RWPE2 (cell line): ENCODE results near the gene F7.

Experiments used
- ATAC-seq: fragments of 200-7000 bp; cut with Tn5 transposase; 3 replicates; pipeline ENCODE4 v1.9.1; 2021; ENCODE audit warnings: low read depth
- DNase-seq: peaks from one replicate; pipeline ENCODE4 v3.0.0-alpha.2; 2020; ENCODE audit warnings: low spot score
- H3K27ac ChIP-seq: fragments of 450-650 bp; 2 replicates; pipeline ENCODE4 v1.5.1; 2017; ENCODE audit warnings: mild to moderate bottlenecking; ENCODE audit not compliant: poor library complexity, severe bottlenecking
- H3K27me3 ChIP-seq: fragments of 250-450 bp; sonication (Bioruptor Pico); 2 replicates; pipeline ENCODE4 v1.5.1; 2021; ENCODE audit warnings: mild to moderate bottlenecking, moderate library complexity; ENCODE audit not compliant: insufficient read depth, poor library complexity, severe bottlenecking
- H3K36me3 ChIP-seq: fragments of 250-450 bp; sonication (Bioruptor Pico); 2 replicates; pipeline ENCODE4 v1.5.1; 2020; ENCODE audit warnings: low read depth, mild to moderate bottlenecking, moderate library complexity
- H3K4me1 ChIP-seq: fragments of 250-450 bp; sonication (Bioruptor Pico); 2 replicates; pipeline ENCODE4 v1.5.1; 2021; ENCODE audit warnings: mild to moderate bottlenecking, moderate library complexity; ENCODE audit not compliant: insufficient read depth, poor library complexity, severe bottlenecking
- H3K4me3 ChIP-seq: fragments of 250-450 bp; sonication (Bioruptor Pico); 2 replicates; pipeline ENCODE4 v1.5.1; 2021; ENCODE audit warnings: mild to moderate bottlenecking, moderate library complexity; ENCODE audit not compliant: severe bottlenecking
- H3K9me3 ChIP-seq: fragments of 250-450 bp; sonication (Bioruptor Pico); 2 replicates; pipeline ENCODE4 v1.5.1; 2021; ENCODE audit warnings: mild to moderate bottlenecking, moderate library complexity; ENCODE audit not compliant: severe bottlenecking
- TF ChIP-seq, protein P1 (sequence below): fragments of 450-650 bp; IDR thresholded peaks from one replicate; pipeline ENCODE4 v1.5.1; 2017; ENCODE audit warnings: mild to moderate bottlenecking, moderate library complexity; ENCODE audit not compliant: poor library complexity, severe bottlenecking

The F7 gene

DNA sequence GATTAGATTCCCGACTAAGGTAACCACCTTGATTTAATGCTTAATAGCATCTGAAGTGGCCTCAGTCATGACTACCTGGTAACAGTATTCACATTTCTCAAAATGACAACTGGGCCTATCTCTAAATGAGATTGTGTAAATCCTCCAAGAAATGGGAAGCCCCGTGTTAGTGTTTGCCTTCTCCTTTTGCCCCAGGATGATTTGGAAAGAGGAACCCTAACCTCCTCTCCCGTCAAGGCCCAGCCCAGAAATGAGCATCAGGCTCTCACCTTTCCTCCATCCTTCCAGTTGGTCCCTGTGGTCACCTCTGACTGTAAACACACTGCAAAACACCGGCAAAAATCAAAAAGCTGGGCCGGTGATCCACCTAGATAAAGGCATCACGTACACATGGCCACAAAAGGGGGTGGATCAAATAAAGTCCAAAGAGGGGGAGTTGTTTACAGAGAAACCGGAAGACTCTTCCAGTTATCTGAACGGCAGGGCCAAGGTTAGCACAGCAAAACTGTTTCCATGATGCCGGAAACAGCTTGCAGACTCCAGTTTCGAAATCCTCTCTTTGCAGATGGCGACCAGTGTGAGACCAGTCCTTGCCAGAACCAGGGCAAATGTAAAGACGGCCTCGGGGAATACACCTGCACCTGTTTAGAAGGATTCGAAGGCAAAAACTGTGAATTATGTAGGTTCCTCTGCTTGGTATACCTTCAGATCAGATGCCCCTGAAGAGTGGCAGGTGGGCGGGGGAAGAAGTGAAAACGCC lies 33.4 kb downstream of the F7 start:
- no peak overlapping the region for H3K27ac ChIP-seq
- no peak for ATAC-seq
- H3K4me3 ChIP-seq, result no peak overlapping the region
- no peaks in the 10 kb centered on the region for H3K36me3 ChIP-seq
- H3K4me1 ChIP-seq, result no peaks in the 10 kb centered on the region
- H3K9me3 ChIP-seq, result no peaks in the 10 kb centered on the region
- TF ChIP-seq, protein P1, sequence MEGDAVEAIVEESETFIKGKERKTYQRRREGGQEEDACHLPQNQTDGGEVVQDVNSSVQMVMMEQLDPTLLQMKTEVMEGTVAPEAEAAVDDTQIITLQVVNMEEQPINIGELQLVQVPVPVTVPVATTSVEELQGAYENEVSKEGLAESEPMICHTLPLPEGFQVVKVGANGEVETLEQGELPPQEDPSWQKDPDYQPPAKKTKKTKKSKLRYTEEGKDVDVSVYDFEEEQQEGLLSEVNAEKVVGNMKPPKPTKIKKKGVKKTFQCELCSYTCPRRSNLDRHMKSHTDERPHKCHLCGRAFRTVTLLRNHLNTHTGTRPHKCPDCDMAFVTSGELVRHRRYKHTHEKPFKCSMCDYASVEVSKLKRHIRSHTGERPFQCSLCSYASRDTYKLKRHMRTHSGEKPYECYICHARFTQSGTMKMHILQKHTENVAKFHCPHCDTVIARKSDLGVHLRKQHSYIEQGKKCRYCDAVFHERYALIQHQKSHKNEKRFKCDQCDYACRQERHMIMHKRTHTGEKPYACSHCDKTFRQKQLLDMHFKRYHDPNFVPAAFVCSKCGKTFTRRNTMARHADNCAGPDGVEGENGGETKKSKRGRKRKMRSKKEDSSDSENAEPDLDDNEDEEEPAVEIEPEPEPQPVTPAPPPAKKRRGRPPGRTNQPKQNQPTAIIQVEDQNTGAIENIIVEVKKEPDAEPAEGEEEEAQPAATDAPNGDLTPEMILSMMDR, result no peak
- no peaks in the 10 kb centered on the region for H3K27me3 ChIP-seq
- DNase-seq, result no peak

GRCh38 chr13:113139577-113139976 lies 34.0 kb downstream of the F7 start:
- TF ChIP-seq, protein P1, result no peak
- Histone ChIP-seq H3K4me1 (no peaks in the 10 kb centered on the region), H3K36me3 (no peaks in the 10 kb centered on the region), H3K9me3 (no peaks in the 10 kb centered on the region), H3K27ac (no peak overlapping the region), H3K4me3 (no peak overlapping the region), H3K27me3 (no peaks in the 10 kb centered on the region)
- DNase-seq (no peak), ATAC-seq (no peak)

DNA sequence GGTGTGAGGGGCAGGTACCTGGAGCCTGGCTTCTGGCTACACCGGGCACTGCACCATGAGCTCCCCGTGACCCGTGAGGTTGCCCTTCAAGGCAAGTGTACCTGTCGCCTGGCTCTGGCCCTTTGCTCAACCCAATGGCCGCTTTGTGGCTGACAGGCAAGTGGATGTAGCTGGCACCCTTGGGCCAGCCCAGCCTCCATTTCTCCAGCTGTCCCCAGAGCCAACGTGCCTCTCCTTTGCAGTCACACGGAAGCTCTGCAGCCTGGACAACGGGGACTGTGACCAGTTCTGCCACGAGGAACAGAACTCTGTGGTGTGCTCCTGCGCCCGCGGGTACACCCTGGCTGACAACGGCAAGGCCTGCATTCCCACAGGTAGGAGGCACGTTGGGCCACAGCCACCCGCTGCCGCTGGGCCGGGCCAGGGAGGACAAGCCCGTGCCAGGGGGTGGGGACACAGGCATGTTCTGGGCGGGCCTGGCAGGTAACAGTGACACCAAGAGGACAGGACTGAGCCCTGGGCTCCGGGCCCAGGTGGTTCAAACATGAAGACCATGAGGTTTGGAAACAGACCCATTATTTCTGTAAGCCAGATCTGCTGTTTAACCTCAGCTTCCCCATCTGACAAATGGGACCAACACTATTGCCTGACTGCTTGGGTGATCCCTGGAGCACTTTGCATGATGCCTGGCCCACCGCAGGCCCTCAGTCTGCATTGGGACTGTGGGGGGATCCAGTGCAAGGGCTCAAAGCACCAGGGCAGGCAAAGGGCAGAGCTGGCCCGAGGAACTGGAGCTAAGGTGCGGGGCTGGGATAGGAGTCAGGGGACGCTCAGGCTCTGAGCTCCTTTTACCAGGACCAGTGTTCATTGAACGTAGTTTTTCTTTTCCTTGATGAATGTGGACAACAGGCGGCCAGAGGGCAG lies 35.3 kb downstream of the F7 start:
- ATAC-seq (no peak; the same call in 2 of the 3 replicates), DNase-seq (no peak)
- Histone ChIP-seq H3K36me3 (no peaks in the 10 kb centered on the region), H3K4me1 (no peaks in the 10 kb centered on the region), H3K9me3 (no peaks in the 10 kb centered on the region), H3K27me3 (no peaks in the 10 kb centered on the region), H3K4me3 (no peak overlapping the region), H3K27ac (no peak overlapping the region)
- TF ChIP-seq, protein P1, result no peak

GRCh38 chr13:113141601-113141970 lies 36.0 kb downstream of the F7 start:
- Histone ChIP-seq H3K27me3 (no peaks in the 10 kb centered on the region), H3K4me1 (no peaks in the 10 kb centered on the region), H3K4me3 (no peak overlapping the region)

More at GRCh38 chr13:113141601-113141970, 36.0 kb downstream of the F7 start:
- Histone ChIP-seq H3K36me3 (no peaks in the 10 kb centered on the region), H3K27ac (no peak overlapping the region), H3K9me3 (no peaks in the 10 kb centered on the region)
- TF ChIP-seq, protein P1, result no peak
- DNase-seq (no peak), ATAC-seq (no peak)
